ENCODE measurements around the gene HNRNPD. TPM values are rescaled to one million over a fixed set of nuclear protein-coding genes. Genes with fewer than 3 reads are reported as not detected.
A peak's percentile ranks its signal among the peaks of the same experiment; 100 is the strongest.
"Not testable (repeated sequence)": the region's sequence is repeated elsewhere in the genome, so short reads cannot be mapped to it uniquely, and the experiment has no call there.

Gene HNRNPD, protein sequence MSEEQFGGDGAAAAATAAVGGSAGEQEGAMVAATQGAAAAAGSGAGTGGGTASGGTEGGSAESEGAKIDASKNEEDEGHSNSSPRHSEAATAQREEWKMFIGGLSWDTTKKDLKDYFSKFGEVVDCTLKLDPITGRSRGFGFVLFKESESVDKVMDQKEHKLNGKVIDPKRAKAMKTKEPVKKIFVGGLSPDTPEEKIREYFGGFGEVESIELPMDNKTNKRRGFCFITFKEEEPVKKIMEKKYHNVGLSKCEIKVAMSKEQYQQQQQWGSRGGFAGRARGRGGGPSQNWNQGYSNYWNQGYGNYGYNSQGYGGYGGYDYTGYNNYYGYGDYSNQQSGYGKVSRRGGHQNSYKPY
- polyA plus RNA-seq = 233 TPM

DNA sequence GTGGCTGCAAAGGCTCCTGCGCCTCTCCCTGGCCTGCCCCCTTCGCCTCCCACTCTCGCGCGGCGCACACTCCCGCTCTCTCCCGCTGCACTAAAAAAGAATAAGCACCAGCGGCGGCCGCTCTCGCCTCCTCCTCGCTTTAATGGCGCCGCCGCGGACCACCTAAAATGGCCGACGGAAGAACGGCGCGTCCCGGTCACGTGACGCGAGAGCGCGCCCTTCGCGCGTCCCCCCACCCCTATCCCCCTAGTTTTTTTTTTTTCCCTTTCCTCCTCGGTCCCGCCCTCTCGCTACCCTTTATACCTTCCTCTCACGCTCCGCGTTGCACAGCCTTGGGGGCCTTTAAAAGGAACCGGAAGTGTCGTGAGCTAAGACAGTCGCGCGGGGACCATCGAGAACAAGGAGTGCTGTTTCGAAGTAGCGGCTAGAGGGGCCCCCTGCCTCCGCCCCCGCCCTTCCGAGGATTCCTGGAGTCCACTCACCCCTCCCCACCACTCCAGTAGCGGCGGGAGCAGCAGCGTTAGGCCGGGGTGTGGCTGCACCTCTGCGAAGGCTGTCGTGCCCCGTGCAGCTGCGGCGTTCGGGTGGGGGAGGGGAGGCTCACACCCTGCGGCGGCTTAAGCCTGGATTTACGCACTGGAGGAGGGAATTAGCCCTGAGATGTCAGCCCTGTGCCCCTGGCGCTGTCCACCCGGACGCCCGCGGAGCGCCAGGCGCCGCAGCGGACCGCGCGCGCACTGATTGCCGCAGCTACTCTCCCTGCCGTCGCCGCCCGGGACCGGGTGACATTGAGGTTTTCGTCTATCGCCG lies at the start of gene HNRNPD:
HNRNPD (minus strand) TSS at position 176 of the 810 bp plus-strand sequence. CDS start 313 bp downstream, outside the sequence.
- Mint-ChIP-seq H3K4me1 (peaks cover 36 to 53% (median 37%) of the 10 kb centered on the region in 3 donors), H3K4me3 (peak within 1 kb of the TSS; percentile 90 to 100 (median 99)), H3K36me3 (peaks cover 5% of the 10 kb centered on the region), H3K27me3 (peaks cover 1% of the 10 kb centered on the region), H3K27ac (peak within 1 kb of the TSS; percentile 93 to 100 (median 100)), H3K9me3 (no peaks in the 10 kb centered on the region)

DNA sequence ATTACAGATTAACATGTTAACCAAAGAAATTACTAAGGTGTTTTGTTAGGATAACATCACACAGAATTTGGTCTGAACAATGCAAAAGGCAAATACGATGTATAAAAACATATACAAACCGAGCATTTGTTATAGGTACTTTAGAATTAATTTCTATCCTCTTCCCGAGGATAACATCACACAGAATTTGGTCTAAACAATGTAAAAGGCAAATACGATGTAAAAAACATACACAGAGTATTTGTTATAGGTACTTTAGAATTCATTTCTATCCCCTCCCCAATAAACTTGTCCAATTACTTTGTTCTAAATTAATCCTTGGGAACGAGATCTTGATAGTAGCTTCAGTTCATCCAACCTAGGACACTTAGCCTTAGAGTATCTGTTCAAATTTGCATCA lies 48.8 kb upstream of the HNRNPD start:
- Mint-ChIP-seq H3K27ac (peak overlapping the region in 1 of 3 donors; percentile 86), H3K27me3 (peaks cover 5% of the 10 kb centered on the region), H3K9me3 (no peaks in the 10 kb centered on the region), H3K4me1 (peaks cover 17 to 40% (median 23%) of the 10 kb centered on the region in 3 donors), H3K36me3 (peaks cover 9% of the 10 kb centered on the region), H3K4me3 (peak overlapping the region in 1 of 4 donors; percentile 64)

DNA sequence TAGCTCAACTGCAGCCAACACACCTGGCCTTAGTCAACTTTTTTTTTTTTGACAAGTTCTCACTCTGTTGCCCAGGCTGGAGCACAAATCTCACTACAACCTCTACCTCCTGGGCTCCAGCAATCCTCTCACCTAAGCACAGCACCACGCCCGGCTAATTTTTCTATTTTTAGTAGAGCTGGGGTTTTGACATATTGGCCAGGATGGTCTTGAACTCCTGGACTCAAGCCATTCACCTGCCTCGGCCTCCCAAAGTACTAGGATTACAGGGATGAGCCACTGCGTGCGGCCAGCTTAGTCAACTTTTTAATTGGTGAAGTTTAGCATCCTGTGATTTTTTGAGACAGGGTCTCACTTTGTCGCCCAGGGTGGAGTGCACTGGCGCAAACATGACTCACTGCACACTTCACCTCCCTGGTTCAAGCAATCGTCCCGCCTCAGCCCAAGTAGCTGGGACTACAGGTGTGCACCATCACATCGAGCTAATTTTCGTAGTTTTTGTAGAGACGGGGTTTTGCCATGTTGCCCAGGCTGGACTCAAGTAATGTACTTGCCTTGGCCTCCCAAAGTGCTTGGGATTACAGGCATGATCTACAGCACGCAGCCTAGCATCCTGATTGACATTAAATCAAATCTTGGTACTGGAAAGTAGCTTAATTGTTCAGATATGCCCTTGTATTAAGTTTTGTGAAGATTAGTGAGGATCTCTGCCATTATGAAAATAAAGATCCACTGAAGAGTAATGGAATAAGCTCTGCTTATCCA lies 48.2 kb upstream of the HNRNPD start:
- Mint-ChIP-seq H3K9me3 (no peaks in the 10 kb centered on the region), H3K27me3 (peaks cover 5% of the 10 kb centered on the region), H3K4me1 (peaks cover 12 to 36% (median 18%) of the 10 kb centered on the region in 3 donors), H3K4me3 (no peak overlapping the region), H3K27ac (no peak overlapping the region), H3K36me3 (peaks cover 8% of the 10 kb centered on the region)

DNA sequence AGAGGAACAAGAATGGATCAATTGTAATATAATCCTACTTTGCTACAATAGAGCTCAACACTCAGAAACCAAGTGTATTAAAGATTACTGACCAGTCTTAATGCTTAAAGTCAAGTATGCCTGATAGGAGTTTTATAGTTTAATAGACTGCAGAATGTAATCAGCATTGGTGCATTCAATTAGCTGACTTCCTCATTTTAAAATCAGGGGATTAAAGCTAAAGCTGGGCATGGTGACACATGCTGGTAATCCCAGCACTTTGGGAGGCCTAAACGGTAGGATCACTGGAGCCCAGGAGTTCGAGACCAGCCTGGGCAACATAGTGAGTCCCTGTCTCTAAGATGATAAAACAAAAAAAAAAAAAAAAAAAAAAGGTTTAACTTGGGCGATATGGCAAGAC lies 45.7 kb upstream of the HNRNPD start:
- no peak overlapping the region for H3K4me3 Mint-ChIP-seq
- no peaks in the 10 kb centered on the region for H3K9me3 Mint-ChIP-seq
- H3K36me3 Mint-ChIP-seq = peaks cover 7% of the 10 kb centered on the region
- no peak overlapping the region for H3K27ac Mint-ChIP-seq
- peaks cover 9% of the 10 kb centered on the region for H3K27me3 Mint-ChIP-seq
- peaks cover 12 to 31% (median 17%) of the 10 kb centered on the region in 3 donors for H3K4me1 Mint-ChIP-seq

DNA sequence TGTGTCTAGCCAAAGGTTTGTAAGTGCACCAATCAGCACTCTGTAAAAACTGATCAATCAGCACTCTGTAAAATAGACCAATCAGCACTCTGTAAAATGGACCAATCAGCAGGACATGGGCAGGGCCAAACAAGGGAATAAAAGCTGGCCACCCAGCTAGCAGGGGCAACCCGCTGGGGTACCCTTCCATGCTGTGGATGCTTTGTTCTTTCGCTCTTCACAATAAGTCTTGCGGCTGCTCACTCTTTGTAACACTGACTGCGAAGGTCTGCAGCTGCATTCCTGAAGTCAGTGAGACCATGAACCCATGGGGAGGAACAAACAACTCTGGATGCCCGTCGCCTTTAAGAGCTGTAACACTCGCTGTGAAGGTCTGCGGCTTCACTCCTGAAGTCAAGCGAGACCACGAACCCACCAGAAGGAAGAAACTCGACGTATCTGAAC lies 42.2 kb upstream of the HNRNPD start:
- Mint-ChIP-seq H3K27ac (no peak overlapping the region), H3K4me1 (peaks cover 8 to 14% (median 10%) of the 10 kb centered on the region in 3 donors), H3K4me3 (peak overlapping the region in 2 of 4 donors; percentile 49 to 77), H3K36me3 (peaks cover 1% of the 10 kb centered on the region), H3K27me3 (peaks cover 9% of the 10 kb centered on the region), H3K9me3 (no peaks in the 10 kb centered on the region)

DNA sequence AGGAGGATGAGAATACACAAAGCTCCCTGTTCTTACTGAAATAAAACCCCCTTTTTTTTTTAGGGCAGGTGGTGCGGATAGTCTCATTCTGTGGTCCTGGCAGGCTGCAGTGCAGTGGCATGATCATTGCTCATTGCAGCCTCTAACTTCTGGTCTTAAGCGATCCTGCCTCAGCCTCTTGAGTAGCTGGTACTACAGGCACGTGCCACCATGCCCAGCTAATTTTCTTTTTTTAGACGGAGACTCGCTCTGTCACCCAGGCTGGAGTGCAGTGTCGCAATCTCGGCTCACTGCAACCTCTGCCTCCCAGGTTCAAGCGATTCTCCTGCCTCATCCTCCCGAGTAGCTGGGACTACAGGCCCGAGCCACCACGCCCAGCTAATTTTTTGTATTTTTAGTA lies 41.3 kb upstream of the HNRNPD start:
- H3K27me3 Mint-ChIP-seq, H3K36me3 Mint-ChIP-seq, H3K4me3 Mint-ChIP-seq, H3K9me3 Mint-ChIP-seq: not testable (repeated sequence)
- Mint-ChIP-seq H3K4me1 (peaks cover 8 to 13% (median 10%) of the 10 kb centered on the region in 3 donors), H3K27ac (peak overlapping the region in 1 of 3 donors; percentile 13)

DNA sequence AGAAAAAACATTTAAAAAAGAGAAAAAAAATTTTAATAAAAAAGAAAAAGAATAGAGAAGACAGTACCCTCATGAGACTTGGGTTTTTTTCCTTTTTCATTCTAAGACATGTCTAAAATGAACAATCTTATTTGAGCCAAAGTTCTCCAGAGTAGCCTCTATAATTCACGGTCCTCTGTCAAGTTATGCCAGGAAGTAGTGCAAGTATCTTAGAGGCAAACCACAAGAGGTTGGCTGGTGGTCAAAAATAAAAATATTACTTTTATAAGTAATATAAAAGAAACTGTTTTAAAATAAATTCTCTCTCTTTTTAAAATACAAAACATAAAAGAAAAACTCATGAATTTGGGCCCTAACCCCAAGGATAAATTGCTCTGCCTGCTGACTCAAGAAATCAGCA lies 29.9 kb upstream of the HNRNPD start:
- Mint-ChIP-seq H3K27me3 (peaks cover 3% of the 10 kb centered on the region), H3K36me3 (peaks cover under 1% of the 10 kb centered on the region), H3K4me1 (peaks cover 0 to 7% (median 0%) of the 10 kb centered on the region in 3 donors), H3K27ac (no peak overlapping the region), H3K4me3 (no peak overlapping the region), H3K9me3 (no peaks in the 10 kb centered on the region)

DNA sequence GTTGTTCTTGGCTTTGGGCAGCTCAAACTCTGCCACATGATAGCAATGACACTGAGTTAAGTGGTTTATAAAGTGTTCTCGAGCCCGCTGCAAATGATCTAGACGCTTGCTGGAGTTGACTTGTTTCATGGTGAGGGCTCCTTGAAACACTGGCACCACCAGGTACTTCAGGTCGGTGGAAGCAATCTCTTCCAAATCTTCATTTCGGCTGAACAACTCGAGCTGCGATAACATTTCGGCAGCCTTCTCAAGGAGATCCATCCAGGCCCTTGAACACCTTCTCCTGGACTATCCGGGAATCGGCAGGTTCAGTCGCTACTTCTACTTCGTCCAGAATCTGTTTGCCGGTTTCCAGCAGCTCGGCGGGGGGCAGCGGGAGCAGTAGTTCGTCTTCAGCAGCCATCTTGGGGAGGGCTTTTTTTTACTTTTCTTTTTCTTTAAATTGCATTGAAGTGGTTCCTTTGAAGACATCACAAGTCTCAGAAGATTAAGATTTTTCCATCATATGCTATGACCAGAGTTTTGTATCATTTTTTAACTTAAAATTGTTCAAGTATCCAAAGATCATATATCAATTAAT lies 28.5 kb upstream of the HNRNPD start:
- Mint-ChIP-seq H3K36me3 (peaks cover 2% of the 10 kb centered on the region), H3K4me1 (peaks cover 5 to 12% (median 5%) of the 10 kb centered on the region in 3 donors), H3K27me3 (peaks cover 7% of the 10 kb centered on the region), H3K27ac (no peak overlapping the region), H3K4me3 (no peak overlapping the region), H3K9me3 (no peaks in the 10 kb centered on the region)

DNA sequence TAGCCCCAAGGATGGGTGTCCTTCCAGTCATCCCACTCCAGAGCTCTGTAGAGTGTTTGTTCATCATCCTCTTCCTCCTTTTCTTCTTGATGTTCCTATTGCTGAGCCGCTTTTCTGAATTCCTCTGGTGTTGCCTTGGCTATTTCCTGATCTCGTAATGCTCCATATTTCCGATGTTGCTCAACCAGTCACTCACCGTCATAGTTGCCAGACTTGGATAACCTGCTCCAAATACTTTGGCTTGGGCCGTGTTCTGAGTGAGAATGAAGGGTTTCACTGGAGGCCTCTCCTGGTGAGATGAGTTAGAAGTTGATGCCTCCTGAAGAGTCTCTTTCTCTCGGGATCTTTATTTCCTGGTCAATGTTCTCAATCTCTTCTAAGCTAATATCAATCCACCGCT lies 27.8 kb upstream of the HNRNPD start:
- Mint-ChIP-seq H3K4me3 (no peak overlapping the region), H3K36me3 (peaks cover 2% of the 10 kb centered on the region), H3K27ac (peak overlapping the region in 2 of 3 donors; percentile 1 to 3), H3K27me3 (peaks cover 7% of the 10 kb centered on the region), H3K4me1 (peaks cover 5 to 12% (median 5%) of the 10 kb centered on the region in 3 donors), H3K9me3 (no peaks in the 10 kb centered on the region)

DNA sequence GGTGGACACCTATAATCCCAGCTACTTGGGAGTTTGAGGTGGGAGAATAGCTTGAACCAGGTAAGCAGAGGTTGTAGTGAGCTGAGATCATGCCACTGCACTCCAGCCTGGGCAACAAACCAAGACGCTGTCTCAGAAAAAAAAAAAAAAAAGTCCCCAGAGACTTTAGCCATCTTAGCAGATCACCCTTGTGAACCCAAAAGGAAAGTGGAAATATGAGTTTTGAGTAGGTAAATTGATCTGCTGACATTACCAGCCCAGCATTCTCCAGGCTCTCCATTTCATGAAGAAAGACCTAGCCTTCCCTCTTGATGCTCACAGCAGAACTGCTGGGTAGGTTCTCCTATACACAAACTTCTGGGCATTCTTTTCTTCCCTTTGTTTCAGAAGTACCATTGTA lies 24.5 kb upstream of the HNRNPD start:
- Mint-ChIP-seq H3K36me3 (peaks cover 4% of the 10 kb centered on the region), H3K4me3 (no peak overlapping the region), H3K9me3 (no peaks in the 10 kb centered on the region), H3K4me1 (peaks cover 5 to 12% (median 7%) of the 10 kb centered on the region in 3 donors), H3K27me3 (peaks cover 9% of the 10 kb centered on the region), H3K27ac (no peak overlapping the region)

DNA sequence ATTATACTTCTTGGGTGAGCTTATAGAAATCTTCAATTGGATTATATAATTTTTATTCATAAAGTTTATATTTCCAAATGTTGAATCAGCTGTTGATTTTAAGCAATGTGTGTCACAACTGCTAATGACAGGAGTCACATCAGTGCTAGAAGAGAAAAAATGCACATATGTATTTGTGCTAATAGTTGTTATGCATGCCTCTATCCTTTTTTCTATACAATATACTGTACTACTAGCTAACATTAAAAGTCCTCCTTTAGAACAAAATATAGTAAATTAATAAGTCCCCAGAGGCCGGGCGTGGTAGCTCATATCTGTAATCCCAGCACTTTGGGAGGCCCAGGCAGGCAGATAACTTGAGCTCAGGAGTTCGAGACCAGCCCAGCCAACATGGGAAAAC lies 23.7 kb upstream of the HNRNPD start:
- Mint-ChIP-seq H3K27me3 (peaks cover 9% of the 10 kb centered on the region), H3K4me1 (peaks cover 5 to 12% (median 7%) of the 10 kb centered on the region in 3 donors), H3K9me3 (no peaks in the 10 kb centered on the region), H3K4me3 (no peak overlapping the region), H3K27ac (no peak overlapping the region), H3K36me3 (peaks cover 4% of the 10 kb centered on the region)

DNA sequence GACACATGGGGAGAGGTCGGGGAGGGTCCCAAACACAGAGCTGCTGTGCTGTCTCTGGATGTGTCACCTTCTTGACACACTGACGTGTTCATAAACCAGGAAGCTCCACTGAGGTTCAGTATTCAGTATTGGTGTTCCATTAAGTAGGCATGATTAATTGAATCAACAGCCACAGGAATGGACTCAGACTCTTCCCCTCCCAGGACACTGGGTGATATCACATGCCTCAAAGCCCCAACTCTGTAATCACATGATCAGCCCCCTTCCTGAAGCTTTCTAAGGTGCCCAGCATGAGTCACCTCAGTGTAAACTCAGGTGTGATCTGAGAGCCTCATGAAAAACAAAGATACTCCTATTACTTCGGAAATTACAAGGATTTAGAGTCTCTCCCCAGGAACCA lies 21.1 kb upstream of the HNRNPD start:
- H3K27ac Mint-ChIP-seq = no peak overlapping the region
- peaks cover 4% of the 10 kb centered on the region for H3K36me3 Mint-ChIP-seq
- H3K4me1 Mint-ChIP-seq = peaks cover 5 to 7% (median 6%) of the 10 kb centered on the region in 3 donors
- H3K27me3 Mint-ChIP-seq = peaks cover 9% of the 10 kb centered on the region
- no peaks in the 10 kb centered on the region for H3K9me3 Mint-ChIP-seq
- no peak overlapping the region for H3K4me3 Mint-ChIP-seq

DNA sequence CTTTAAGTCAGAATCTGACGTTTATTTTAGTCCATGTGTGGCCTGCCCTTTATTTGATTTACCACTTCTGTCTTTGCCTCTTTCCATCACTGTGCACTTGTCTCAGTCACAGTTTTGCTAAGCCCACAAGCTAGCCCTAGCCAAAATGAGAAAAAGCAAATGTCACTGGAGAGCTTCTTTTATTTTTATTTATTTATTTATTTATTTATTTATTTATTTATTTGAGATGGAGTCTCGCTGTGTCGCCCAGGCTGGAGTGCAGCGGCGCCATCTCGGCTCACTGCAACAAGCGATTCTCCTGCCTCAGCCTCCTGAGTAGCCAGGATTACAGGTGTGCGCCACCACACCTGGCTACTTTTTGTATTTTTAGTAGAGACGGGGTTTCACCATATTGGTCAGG lies 16.3 kb upstream of the HNRNPD start:
- H3K27me3 Mint-ChIP-seq, H3K27ac Mint-ChIP-seq, H3K9me3 Mint-ChIP-seq: not testable (repeated sequence)

DNA sequence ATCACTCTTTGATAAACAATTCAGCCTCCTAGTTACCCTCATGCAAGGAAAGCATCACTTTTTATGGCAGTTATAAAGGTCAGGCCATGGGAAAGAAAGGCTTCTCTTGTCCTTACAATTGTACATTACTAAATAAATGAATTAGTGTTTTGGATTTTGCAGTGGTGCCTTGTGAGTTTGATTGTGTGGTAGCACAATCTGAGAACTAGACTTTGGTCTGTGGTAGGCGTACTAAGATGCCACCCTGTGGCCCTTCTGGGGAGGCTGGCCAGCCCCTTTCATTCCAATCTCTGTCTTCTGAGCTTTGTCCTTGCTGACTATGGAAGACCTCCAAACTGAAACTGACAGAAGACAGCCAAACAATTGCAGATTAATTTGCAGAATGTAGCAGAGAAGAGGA lies 14.6 kb upstream of the HNRNPD start:
- Mint-ChIP-seq H3K4me1 (peaks cover 0 to 5% (median 3%) of the 10 kb centered on the region in 3 donors), H3K27ac (no peak overlapping the region), H3K4me3 (no peak overlapping the region), H3K36me3 (peaks cover 3% of the 10 kb centered on the region), H3K27me3 (peaks cover 1% of the 10 kb centered on the region), H3K9me3 (peaks cover 0 to 4% (median 0%) of the 10 kb centered on the region in 3 donors)

More for the DNA sequence above, 16.3 kb upstream of the HNRNPD start:
- not testable (repeated sequence) for H3K4me1 Mint-ChIP-seq, H3K4me3 Mint-ChIP-seq, H3K36me3 Mint-ChIP-seq

All from IgD-negative memory B cell (primary cell).